PC-3 (cell line): Measurements from ENCODE around the gene LAMTOR2. TPM values are rescaled to one million over a fixed set of nuclear protein-coding genes. Genes with fewer than 3 reads are reported as not detected.
A peak's percentile ranks its signal among the peaks of the same experiment; 100 is the strongest.

Experiments used
- ATAC-seq: fragments of 200-7000 bp; cut with Tn5 transposase; 2 replicates; pipeline ENCODE4 v1.9.1; 2020; ENCODE audit warnings: mild to moderate bottlenecking, moderate library complexity
- BruUV-seq: library from RNA; stranded (reverse); fragments of 400-500 nt; replicated peaks from 2 replicates; lab custom pipeline; 2021; lab: Mats Ljungman, UMichigan
- CTCF ChIA-PET: fragments of 300-600 bp; sonication (Branson Sonifier 250); formaldehyde crosslinking; loops from one replicate; lab custom pipeline; 2022; ENCODE audit warnings: antibody characterized with exemption; lab: Charles Lee
- POLR2A ChIA-PET: fragments of 300-600 bp; sonication (Branson Sonifier 250); formaldehyde crosslinking; loops from one replicate; lab custom pipeline; 2022; ENCODE audit warnings: antibody characterized with exemption; ENCODE audit not compliant: unreplicated experiment; lab: Charles Lee
- DNase-seq: peaks from one replicate; pipeline ENCODE4 v3.0.0-alpha.2; 2015
- H2AFZ ChIP-seq: fragments of 300-600 bp; sonication (generic); 2 replicates; pipeline ENCODE4 v1.6.0; 2016; ENCODE audit warnings: antibody characterized with exemption, low read length
- H3F3A ChIP-seq: fragments of 300-600 bp; sonication (generic); one replicate; pipeline ENCODE4 v1.6.0; 2017; ENCODE audit warnings: antibody characterized with exemption, low read length, control low read depth, mild to moderate bottlenecking; ENCODE audit not compliant: unreplicated experiment
- H3K27ac ChIP-seq: fragments of 300-600 bp; sonication (generic); 2 replicates; pipeline ENCODE4 v1.5.1; 2016; ENCODE audit warnings: mild to moderate bottlenecking, low read length
- H3K27me3 ChIP-seq: fragments of 300-600 bp; sonication (generic); 2 replicates; pipeline ENCODE4 v1.6.1; 2016; ENCODE audit warnings: low read length, mixed read lengths
- H3K36me3 ChIP-seq: fragments of 300-600 bp; sonication (generic); 2 replicates; pipeline ENCODE4 v1.6.1; 2016; ENCODE audit warnings: low read depth, mixed run types, low read length, mixed read lengths
- H3K4me1 ChIP-seq: fragments of 300-600 bp; sonication (generic); 2 replicates; pipeline ENCODE4 v1.5.1; 2016; ENCODE audit warnings: low read length; ENCODE audit not compliant: insufficient read depth
- H3K4me2 ChIP-seq: fragments of 300-600 bp; sonication (generic); 2 replicates; pipeline ENCODE4 v1.6.0; 2016; ENCODE audit warnings: low read length
- H3K4me3 ChIP-seq: fragments of 300-600 bp; sonication (generic); 2 replicates; pipeline ENCODE4 v1.5.1; 2016; ENCODE audit warnings: mild to moderate bottlenecking, low read length, mixed read lengths
- H3K79me2 ChIP-seq: fragments of 300-600 bp; sonication (generic); 2 replicates; pipeline ENCODE4 v1.6.1; 2017; ENCODE audit warnings: low read length, mixed read lengths
- H3K9ac ChIP-seq: fragments of 300-600 bp; sonication (generic); 2 replicates; pipeline ENCODE4 v1.6.0; 2016; ENCODE audit warnings: mild to moderate bottlenecking, low read length
- H3K9me2 ChIP-seq: fragments of 300-600 bp; sonication (generic); replicated peaks from 2 replicates; pipeline ENCODE4 v1.6.1; 2016; ENCODE audit warnings: mixed run types, low read length, mixed read lengths
- H3K9me3 ChIP-seq: fragments of 300-600 bp; sonication (generic); 2 replicates; pipeline ENCODE4 v1.6.1; 2016; ENCODE audit warnings: low read length, mixed read lengths
- H4K20me1 ChIP-seq: fragments of 300-600 bp; sonication (generic); 2 replicates; pipeline ENCODE4 v1.6.1; 2016; ENCODE audit warnings: low read length, mixed read lengths
- EZH2 ChIP-seq: fragments of 300-600 bp; sonication (generic); IDR thresholded peaks from one replicate; pipeline ENCODE4 v1.6.1; 2017; ENCODE audit warnings: antibody characterized with exemption, mild to moderate bottlenecking, low read length; ENCODE audit not compliant: unreplicated experiment
- EZH2phosphoT487 ChIP-seq: fragments of 300-600 bp; sonication (generic); IDR thresholded peaks from 2 replicates; pipeline ENCODE4 v1.6.1; 2018; ENCODE audit warnings: mild to moderate bottlenecking, antibody characterized with exemption, low read length, borderline replicate concordance
- intact Hi-C: fragments of 100-400 bp; cut with micrococcal nuclease; formaldehyde crosslinking; loops from 2 replicates; pipeline ENCODE4 v1.9.0; 2023
- total RNA-seq: library from RNA; depleted of rRNA; stranded (reverse); fragments of >200 nt; gene quantifications from 2 replicates; pipeline ENCODE4 v1.2.3, GENCODE V29; 2014
- TF ChIP-seq, protein P1 (sequence below): fragments of 300-600 bp; sonication (generic); conservative IDR thresholded peaks from 2 replicates; pipeline ENCODE4 v1.5.1; 2017; ENCODE audit warnings: antibody characterized with exemption, low read depth, mild to moderate bottlenecking, low read length

The LAMTOR2 gene
- total RNA-seq, 1 experiment from 2014 or later: 130 TPM

- Histone ChIP-seq H3K4me2 (no peak overlapping the region), H3K9me2 (no peaks in the 10 kb centered on the region), H3K36me3 (peaks cover 33% of the 10 kb centered on the region), H3F3A (peaks cover 4% of the 10 kb centered on the region), H3K9me3 (no peaks in the 10 kb centered on the region), H3K79me2 (peaks cover 33% of the 10 kb centered on the region), H3K4me1 (peaks cover 15% of the 10 kb centered on the region), H3K27ac (no peak overlapping the region), H3K27me3 (no peaks in the 10 kb centered on the region), H3K4me3 (no peak overlapping the region), H3K9ac (no peak overlapping the region), H4K20me1 (0 out of 2 replicates have a peak, but pooled peaks cover 3% of the 10 kb centered on the region), H2AFZ (no peak overlapping the region)
- TF ChIP-seq EZH2 (no peak), EZH2phosphoT487 (no peak)
- TF ChIP-seq, protein P1, sequence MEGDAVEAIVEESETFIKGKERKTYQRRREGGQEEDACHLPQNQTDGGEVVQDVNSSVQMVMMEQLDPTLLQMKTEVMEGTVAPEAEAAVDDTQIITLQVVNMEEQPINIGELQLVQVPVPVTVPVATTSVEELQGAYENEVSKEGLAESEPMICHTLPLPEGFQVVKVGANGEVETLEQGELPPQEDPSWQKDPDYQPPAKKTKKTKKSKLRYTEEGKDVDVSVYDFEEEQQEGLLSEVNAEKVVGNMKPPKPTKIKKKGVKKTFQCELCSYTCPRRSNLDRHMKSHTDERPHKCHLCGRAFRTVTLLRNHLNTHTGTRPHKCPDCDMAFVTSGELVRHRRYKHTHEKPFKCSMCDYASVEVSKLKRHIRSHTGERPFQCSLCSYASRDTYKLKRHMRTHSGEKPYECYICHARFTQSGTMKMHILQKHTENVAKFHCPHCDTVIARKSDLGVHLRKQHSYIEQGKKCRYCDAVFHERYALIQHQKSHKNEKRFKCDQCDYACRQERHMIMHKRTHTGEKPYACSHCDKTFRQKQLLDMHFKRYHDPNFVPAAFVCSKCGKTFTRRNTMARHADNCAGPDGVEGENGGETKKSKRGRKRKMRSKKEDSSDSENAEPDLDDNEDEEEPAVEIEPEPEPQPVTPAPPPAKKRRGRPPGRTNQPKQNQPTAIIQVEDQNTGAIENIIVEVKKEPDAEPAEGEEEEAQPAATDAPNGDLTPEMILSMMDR: no peak
- intact Hi-C loops: no loop called here
- ATAC-seq (no peak), DNase-seq (no peak)
- CTCF ChIA-PET: interaction anchor here (0.6 kb wide), 1 partner anchor 9 kb away, joined by 8 read pairs; no protein-coding TSS in a partner anchor
- POLR2A ChIA-PET: interaction anchor here (0.5 kb wide), 1 partner anchor 16 kb away, joined by 3 read pairs; no protein-coding TSS in a partner anchor
- BruUV-seq: no TSS peak
These were observed 3.4 kb upstream of the LAMTOR2 start for GRCh38 chr1:156051011-156051725.

DNA sequence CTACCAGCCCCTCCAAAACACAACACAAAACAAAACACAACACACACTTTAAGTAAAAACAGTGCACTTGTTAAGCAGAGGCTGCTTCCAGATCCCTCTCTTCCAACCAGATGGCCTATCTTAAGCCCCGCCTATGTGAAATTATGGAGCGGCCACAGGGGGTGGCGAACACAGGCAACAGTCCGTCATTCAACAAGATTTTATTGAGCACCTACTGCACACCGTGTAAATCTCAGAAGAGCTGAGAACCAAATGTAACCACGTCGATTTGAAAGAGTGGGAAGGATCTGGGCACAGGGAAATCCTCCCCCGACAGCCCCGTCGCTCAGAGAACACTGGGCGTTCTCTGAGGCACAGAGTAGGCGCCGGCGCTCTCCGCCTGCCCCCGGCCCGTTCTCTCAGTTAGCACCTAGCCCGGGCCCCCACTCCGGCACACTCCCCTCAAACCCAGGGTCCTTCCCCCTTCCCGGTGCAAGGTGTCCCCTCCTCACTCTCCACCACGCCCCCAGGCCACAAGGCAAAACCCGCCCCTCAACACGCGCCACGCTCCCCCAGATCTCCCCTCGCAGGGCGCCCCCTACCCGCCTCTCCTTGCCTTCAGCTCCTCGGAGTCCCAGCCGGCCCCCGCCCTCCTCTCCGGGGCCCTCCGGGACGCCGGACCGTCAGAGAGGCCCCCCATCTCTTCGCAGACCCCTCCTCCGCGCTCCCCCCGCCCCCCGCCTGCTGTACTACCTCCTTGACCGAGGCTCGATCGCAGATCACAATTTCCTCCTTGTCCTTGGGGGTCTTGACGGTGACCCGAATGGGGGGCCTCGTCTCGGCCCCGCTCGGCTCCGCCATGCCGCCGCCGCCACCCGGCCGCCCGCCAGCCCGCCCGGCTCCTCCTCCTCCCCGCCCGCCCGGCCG lies 1.5 kb upstream of the LAMTOR2 start:
- POLR2A ChIA-PET: interaction anchor here (0.6 kb wide), 1 partner anchor 98 kb away, joined by 5 read pairs; no protein-coding TSS in a partner anchor

More for the DNA sequence above, 1.5 kb upstream of the LAMTOR2 start:
- Histone ChIP-seq H3K9ac (peak overlapping the region; percentile 79), H3K9me3 (no peaks in the 10 kb centered on the region), H3K27me3 (no peaks in the 10 kb centered on the region), H3K9me2 (no peaks in the 10 kb centered on the region), H3F3A (peaks cover 4% of the 10 kb centered on the region), H3K4me2 (peak overlapping the region; percentile 84), H2AFZ (peak overlapping the region; percentile 90), H3K36me3 (peaks cover 27% of the 10 kb centered on the region), H3K27ac (peak overlapping the region; percentile 18; the same call in 1 of the 2 replicates), H3K4me1 (peaks cover 15% of the 10 kb centered on the region), H4K20me1 (0 out of 2 replicates have a peak, but pooled peaks cover 3% of the 10 kb centered on the region), H3K4me3 (peak overlapping the region; percentile 84), H3K79me2 (peaks cover 33% of the 10 kb centered on the region)
- DNase-seq (peak; percentile 77), ATAC-seq (peak; percentile 30)
- intact Hi-C loops: no loop called here
- TF ChIP-seq, protein P1: peak; percentile 43
- no peak for TF ChIP-seq EZH2
- CTCF ChIA-PET: interaction anchor here (0.6 to 0.7 kb wide), 2 partner anchors 64 to 88 kb away, joined by 3 to 7 read pairs; no protein-coding TSS in a partner anchor
- no TSS peak for BruUV-seq
